Ishikawa (cell line): ENCODE data around the gene CDH23.

Source experiments
- CEBPB ChIP-seq: IDR thresholded peaks from 2 replicates; pipeline ENCODE4 v1.6.1; 2012
- CREB1 ChIP-seq: IDR thresholded peaks from 2 replicates; pipeline ENCODE4 v1.6.1; 2012; ENCODE audit warnings: low read depth
- EGR1 ChIP-seq: IDR thresholded peaks from 2 replicates; pipeline ENCODE4 v1.6.1; 2012
- EP300 ChIP-seq: IDR thresholded peaks from 2 replicates; pipeline ENCODE4 v1.6.1; 2012; ENCODE audit warnings: borderline replicate concordance
- FOXM1 ChIP-seq: IDR thresholded peaks from 2 replicates; pipeline ENCODE4 v1.6.1; 2012; ENCODE audit warnings: low read depth, borderline replicate concordance
- MAX ChIP-seq: IDR thresholded peaks from 2 replicates; pipeline ENCODE4 v1.6.1; 2012
- NFIC ChIP-seq: IDR thresholded peaks from 2 replicates; pipeline ENCODE4 v1.6.1; 2012
- RAD21 ChIP-seq: IDR thresholded peaks from 2 replicates; pipeline ENCODE4 v1.6.1; 2012; ENCODE audit warnings: low read depth
- TAF1 ChIP-seq: IDR thresholded peaks from 2 replicates; pipeline ENCODE4 v1.6.1; 2012; ENCODE audit warnings: low read depth, mild to moderate bottlenecking
- TCF12 ChIP-seq: IDR thresholded peaks from 2 replicates; pipeline ENCODE4 v1.6.1; 2012; ENCODE audit warnings: low read depth
- TEAD4 ChIP-seq: IDR thresholded peaks from 2 replicates; pipeline ENCODE4 v1.6.1; 2012
- YY1 ChIP-seq: IDR thresholded peaks from 2 replicates; pipeline ENCODE4 v1.6.1; 2012; ENCODE audit warnings: low read depth
- ZBTB7A ChIP-seq: IDR thresholded peaks from 2 replicates; pipeline ENCODE4 v1.6.1; 2012; ENCODE audit warnings: low read depth
- TF ChIP-seq, protein P1 (sequence below): IDR thresholded peaks from 2 replicates; pipeline ENCODE4 v1.6.1; 2012; ENCODE audit warnings: low read depth, mild to moderate bottlenecking
- TF ChIP-seq, protein P2 (sequence below): IDR thresholded peaks from 2 replicates; pipeline ENCODE4 v1.6.1; 2012

CDH23 gene

GRCh38 chr10:71370031-71370430 is 26.7 kb upstream of the CDH23 start:
- TF ChIP-seq, protein P1, sequence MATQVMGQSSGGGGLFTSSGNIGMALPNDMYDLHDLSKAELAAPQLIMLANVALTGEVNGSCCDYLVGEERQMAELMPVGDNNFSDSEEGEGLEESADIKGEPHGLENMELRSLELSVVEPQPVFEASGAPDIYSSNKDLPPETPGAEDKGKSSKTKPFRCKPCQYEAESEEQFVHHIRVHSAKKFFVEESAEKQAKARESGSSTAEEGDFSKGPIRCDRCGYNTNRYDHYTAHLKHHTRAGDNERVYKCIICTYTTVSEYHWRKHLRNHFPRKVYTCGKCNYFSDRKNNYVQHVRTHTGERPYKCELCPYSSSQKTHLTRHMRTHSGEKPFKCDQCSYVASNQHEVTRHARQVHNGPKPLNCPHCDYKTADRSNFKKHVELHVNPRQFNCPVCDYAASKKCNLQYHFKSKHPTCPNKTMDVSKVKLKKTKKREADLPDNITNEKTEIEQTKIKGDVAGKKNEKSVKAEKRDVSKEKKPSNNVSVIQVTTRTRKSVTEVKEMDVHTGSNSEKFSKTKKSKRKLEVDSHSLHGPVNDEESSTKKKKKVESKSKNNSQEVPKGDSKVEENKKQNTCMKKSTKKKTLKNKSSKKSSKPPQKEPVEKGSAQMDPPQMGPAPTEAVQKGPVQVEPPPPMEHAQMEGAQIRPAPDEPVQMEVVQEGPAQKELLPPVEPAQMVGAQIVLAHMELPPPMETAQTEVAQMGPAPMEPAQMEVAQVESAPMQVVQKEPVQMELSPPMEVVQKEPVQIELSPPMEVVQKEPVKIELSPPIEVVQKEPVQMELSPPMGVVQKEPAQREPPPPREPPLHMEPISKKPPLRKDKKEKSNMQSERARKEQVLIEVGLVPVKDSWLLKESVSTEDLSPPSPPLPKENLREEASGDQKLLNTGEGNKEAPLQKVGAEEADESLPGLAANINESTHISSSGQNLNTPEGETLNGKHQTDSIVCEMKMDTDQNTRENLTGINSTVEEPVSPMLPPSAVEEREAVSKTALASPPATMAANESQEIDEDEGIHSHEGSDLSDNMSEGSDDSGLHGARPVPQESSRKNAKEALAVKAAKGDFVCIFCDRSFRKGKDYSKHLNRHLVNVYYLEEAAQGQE: no peak
- TF ChIP-seq RAD21: no peak
- TF ChIP-seq YY1: no peak
- no peak for TF ChIP-seq TEAD4
- TF ChIP-seq NFIC: no peak
- TF ChIP-seq, protein P2, sequence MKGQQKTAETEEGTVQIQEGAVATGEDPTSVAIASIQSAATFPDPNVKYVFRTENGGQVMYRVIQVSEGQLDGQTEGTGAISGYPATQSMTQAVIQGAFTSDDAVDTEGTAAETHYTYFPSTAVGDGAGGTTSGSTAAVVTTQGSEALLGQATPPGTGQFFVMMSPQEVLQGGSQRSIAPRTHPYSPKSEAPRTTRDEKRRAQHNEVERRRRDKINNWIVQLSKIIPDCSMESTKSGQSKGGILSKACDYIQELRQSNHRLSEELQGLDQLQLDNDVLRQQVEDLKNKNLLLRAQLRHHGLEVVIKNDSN: no peak
- TF ChIP-seq MAX: no peak
- no peak for TF ChIP-seq EGR1
- TF ChIP-seq CREB1: no peak
- no peak for TF ChIP-seq CEBPB
- no peak for TF ChIP-seq TAF1
- no peak for TF ChIP-seq ZBTB7A
- no peak for TF ChIP-seq FOXM1
- no peak for TF ChIP-seq TCF12

GRCh38 chr10:71371750-71372166 is 25.0 kb upstream of the CDH23 start:
- TF ChIP-seq, protein P1: no peak
- TF ChIP-seq CREB1 (no peak), TAF1 (no peak), EGR1 (no peak), CEBPB (no peak), MAX (no peak), EP300 (no peak), TCF12 (no peak), TEAD4 (no peak), YY1 (no peak)

DNA sequence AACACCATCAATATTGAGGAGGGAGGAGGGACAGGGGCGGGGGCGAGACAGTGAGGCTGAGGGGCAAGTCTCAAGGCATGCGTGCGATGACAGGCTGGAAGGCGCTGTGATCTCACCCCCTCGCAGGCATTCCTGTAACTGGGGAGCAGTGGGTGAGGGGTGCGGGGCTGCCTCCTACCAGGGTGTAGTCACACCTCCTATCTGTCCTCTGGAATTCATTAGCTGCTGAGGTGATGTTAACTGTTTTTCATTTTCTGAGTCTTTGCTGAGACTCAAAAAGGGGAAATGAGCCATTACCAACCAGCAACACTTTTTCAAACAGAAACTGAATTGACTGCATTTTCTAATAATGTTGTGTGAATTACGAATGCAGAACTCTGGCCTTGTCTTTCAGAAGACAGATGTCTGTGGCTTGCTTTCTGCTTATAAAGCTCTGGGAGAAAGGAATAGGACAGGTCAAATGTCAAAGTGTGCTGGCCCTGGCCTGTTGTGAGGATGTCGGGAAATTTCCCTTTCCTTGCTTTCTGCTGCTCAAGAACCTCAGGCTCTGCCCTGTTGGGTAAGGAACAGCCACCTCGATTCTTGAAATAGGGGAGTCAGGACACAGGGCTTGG is 23.7 kb upstream of the CDH23 start:
- TF ChIP-seq FOXM1 (no peak), RAD21 (no peak), CEBPB (no peak), NFIC (no peak), EGR1 (no peak), TEAD4 (no peak), CREB1 (no peak), ZBTB7A (no peak), TAF1 (no peak), EP300 (no peak), MAX (no peak), YY1 (no peak), TCF12 (no peak)
- TF ChIP-seq, protein P1: no peak
- TF ChIP-seq, protein P2: no peak

DNA sequence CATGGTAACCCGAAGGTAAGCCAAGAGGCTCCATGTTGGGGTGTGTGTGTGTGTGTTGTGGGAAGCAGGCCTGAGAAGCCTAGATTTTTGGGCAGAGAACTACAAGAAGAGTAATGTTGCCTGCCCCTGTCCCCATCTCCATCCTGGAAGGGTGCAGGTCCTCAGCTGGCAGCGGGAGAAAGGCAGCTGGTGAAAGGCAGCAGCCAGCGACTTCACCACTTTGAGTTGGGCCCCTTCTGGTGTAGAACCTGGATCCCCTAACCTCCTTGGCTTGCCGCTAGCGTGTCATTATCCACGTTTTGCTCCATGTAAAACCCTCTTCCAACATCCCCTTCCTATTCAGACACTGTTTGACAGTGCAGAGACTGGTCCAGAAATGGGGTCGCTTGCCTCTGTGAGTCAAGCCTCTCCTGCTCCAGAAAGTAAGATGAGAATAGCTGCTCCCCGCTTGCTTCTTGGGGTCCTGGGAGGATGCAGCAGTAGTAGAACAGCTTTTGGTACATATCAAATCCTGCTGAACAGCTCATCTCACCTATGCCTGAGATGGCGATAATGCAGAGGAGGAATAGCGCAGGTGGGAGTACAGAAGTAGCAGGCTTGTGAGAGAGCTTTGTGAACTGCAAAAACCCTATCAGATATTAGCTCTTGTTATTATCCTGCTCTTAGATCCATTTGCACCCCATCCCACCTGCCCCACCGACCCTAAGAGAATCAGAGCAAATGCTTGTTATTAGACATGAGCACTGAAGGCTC is 22.1 kb upstream of the CDH23 start:
- TF ChIP-seq CREB1: no peak
- TF ChIP-seq EGR1: no peak
- no peak for TF ChIP-seq YY1
- TF ChIP-seq, protein P2: no peak
- no peak for TF ChIP-seq EP300
- no peak for TF ChIP-seq TCF12
- no peak for TF ChIP-seq ZBTB7A
- TF ChIP-seq, protein P1: no peak
- TF ChIP-seq MAX: no peak
- no peak for TF ChIP-seq NFIC
- TF ChIP-seq CEBPB: no peak
- TF ChIP-seq TEAD4: no peak
- no peak for TF ChIP-seq TAF1
- no peak for TF ChIP-seq FOXM1
